Activated gamma-delta T cell treated with anti-CD3 and anti-CD28 coated beads, Interleukin-2, amount 50 U/mL, for 16 hours (primary cell): ENCODE results near the gene ATP6V0C.
"Not testable (repeated sequence)": the region's sequence is repeated elsewhere in the genome, so short reads cannot be mapped to it uniquely, and the experiment has no call there.

Experiments used
- DNase-seq: peaks from one replicate; pipeline ENCODE4 v3.0.0-alpha.2; 2020; ENCODE audit warnings: low read depth

Gene ATP6V0C

DNA sequence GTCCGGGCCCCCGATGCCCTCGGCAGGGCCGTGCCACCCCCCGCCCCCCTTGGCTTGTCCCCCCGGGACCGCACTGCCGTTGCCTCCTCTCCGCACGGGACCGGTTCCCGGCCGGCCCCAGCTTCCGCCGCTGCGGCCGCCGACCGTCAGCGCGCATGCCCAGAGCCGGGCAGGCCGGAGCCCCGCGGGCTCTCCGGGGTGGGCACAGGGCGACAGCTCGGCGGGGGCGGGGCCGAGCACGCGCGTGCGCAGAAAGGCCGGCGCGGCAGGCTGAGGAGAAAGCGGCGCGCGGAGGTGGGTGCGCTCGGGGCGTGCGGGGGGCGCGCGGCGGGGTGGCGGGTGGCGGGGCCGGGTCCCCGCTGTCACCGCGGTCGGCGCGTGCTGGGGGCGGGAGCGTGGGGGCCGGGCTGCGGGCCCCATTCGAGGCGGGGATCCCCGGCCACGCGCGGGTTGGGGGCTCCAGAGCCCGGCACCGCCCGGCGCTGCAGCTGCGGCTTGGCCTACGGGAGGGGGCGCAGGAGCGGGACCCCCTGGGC, 38.8 kb upstream of the ATP6V0C start, which contains the start of gene TBC1D24:
TBC1D24 (plus strand) TSS at position 251 of the 536 bp plus-strand sequence. CDS start 21,022 bp downstream, outside the sequence.
- peak; percentile 72 for DNase-seq

- DNase-seq: no peak
Observed at GRCh38 chr16:2475413-2476344, 38.1 kb upstream of the ATP6V0C start.

- no peak for DNase-seq
Observed at GRCh38 chr16:2476345-2476720, 37.4 kb upstream of the ATP6V0C start.

DNA sequence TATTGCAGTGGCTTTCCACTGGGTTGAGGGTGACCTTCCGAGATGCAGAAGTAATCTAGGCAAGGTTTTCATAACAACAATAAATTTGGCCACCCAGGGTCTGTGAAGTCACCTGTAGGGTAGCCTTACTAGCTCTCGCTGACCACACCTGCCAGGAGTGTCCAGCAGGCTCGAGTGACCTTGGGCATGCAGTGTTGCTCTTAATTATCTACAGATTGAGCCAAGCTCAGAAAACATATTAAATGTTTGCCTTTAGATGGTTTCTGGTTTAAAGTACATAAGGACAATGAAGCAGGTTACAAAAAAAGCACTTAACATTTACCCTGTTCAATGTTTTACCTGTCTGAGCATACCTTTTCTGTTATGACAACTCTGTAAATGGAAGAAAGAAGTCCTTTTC, 37.0 kb upstream of the ATP6V0C start:
- DNase-seq: no peak

DNA sequence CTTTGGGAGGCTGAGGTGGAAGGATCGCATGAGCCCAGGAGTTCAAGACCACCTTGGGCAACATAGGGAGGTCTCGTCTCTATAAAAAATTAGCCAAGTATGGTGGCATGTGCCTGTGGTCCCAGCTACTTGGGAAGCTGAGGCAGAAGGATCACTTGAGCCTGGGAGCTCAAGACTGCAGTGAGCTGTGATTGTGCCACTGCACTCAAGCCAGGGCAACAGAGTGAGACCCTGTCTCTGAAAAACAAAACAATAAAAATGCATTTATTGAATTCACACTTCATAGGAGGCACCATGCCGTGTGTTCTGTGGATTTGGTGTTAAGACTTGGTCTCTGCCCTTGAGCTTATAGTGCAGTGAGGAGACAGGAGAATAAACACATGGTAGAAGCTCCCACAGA, 36.4 kb upstream of the ATP6V0C start:
- DNase-seq: no peak

DNA sequence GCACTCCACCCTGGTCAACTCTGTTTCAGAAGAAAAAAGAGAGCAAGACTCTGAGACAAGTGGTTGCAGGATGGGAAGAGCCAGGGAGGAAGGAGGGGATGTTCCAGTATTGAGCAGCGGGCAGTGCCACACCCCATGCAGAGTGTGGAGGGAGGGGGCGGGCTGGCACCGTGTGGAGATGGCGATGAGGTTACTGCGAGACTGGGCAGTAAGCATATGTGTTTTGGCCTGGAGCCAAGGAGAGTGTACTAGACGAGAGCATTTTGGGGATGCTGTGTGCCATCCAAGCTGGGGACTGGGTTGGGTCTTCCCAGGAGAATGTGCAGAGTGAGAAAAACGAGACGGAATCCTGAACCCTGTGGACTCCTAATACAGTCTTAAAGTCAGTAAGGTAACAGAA, 35.5 kb upstream of the ATP6V0C start:
- DNase-seq: no peak

DNA sequence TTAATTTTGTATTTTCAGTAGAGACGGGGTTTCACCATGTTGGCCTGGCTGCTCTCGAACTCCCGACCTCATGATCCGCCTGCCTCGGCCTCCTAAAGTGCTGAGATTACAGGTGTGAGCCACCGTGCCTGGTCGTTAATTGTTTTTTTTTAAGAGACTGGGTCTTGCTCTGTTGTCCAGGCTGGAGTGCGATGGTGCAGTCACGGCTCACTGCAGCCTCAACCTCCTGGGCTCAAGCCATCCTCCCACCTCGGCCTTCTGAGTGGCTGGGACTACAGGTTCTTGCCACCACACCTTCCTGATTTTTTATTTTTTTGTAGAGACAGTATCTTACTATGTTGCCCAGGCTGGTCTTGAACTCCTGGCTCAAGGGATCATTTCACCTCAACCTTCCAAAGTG, 33.8 kb upstream of the ATP6V0C start:
- not testable (repeated sequence) for DNase-seq

DNA sequence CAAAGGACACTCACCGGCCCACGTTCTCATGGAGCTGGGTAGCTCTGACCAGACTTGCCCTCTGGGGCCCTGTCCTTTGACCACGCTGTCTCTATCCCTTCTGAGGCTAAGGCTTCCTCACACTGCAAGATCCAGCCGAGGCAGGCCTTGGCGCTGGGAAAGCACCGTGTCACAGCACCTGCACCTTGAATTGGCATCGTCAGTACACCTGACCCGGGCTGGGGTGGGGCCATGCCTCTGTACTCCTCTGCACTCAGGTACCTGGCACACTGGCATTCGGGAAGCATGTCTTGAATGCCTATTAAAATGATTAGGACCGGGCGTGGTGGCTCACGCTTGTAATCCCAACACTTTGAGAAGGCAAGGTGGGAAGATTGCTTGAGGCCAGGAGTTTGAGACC, 32.8 kb upstream of the ATP6V0C start:
- DNase-seq: no peak

DNA sequence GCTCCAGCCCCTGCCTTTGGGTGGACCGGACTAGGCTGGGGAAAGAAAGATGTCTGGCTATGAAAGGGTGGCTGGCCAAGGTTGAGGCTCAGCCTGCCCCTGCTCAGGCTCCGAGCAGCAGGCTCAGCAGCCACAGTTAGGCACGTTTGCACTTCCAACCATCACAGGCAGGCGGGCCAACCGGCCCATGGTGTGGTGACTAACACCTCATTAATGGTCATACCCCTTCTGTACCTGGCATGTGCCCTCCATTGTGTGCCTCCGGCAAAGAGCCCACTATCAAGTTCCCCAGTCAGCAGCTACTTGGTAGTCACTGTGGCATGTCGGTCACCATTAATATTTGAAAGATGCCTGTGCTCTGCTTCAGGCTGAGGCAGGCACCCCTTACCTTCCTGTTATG, 32.1 kb upstream of the ATP6V0C start:
- DNase-seq: no peak

DNA sequence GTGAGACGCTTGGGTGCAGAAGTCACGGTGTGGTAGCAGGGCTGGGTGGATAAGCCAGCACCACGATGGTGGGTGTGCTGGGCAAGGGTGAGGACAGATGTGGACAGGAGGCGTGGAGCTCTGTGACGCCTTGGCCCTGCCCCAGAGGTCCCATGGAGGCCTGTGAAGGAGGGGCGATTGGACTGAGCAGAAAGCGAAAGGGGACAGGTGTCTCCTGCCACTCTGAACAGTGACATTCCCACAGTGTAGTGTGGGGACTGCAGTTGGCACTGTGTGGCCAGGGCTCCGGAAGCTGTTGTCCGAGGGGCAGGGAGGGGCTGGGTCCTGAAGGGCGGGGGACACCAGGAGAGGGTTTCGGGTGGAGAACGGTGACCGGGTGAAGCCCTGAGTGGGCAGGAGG, 31.5 kb upstream of the ATP6V0C start:
- no peak for DNase-seq

DNA sequence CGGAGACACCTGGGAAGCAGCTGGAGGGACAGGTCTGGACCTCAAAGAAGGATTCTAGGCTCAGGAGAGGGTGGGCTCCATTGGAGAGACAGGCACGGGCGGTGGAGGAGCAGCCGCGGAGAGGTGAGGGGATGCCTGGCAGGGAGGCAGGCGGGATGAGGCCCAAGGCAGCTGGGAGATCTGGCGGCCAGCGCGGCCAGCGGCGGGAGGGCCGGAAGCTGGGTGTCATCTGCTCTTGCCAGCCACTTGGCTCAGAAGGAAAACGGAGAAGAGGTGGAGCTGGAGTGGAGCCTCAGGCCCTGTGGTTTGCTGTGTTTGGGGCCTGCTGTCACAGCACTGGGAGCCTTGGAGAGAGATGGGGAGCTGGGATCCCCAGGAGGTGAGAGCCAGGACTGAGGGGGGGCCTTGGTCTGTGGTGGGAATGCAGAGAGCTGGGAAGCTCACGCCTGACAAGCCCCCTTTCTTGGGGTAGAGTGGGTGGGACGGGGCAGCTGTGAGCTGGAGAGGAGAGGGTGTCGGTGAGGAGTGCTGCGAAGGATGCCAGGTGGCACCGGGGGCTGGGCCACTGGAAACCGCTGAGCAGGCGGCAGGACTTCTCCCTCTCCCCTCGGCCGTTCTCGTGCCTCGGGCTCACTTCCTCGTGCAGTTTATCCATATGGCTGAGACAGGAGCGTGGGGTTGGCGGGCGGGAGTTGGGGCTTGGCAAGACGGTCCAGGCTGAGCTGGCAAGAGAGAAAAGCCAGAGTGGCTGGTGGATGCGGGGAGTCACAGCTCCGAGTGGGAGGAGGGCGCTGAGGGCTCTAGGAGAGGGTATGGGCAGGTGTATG, 30.8 kb upstream of the ATP6V0C start:
- DNase-seq: no peak

DNA sequence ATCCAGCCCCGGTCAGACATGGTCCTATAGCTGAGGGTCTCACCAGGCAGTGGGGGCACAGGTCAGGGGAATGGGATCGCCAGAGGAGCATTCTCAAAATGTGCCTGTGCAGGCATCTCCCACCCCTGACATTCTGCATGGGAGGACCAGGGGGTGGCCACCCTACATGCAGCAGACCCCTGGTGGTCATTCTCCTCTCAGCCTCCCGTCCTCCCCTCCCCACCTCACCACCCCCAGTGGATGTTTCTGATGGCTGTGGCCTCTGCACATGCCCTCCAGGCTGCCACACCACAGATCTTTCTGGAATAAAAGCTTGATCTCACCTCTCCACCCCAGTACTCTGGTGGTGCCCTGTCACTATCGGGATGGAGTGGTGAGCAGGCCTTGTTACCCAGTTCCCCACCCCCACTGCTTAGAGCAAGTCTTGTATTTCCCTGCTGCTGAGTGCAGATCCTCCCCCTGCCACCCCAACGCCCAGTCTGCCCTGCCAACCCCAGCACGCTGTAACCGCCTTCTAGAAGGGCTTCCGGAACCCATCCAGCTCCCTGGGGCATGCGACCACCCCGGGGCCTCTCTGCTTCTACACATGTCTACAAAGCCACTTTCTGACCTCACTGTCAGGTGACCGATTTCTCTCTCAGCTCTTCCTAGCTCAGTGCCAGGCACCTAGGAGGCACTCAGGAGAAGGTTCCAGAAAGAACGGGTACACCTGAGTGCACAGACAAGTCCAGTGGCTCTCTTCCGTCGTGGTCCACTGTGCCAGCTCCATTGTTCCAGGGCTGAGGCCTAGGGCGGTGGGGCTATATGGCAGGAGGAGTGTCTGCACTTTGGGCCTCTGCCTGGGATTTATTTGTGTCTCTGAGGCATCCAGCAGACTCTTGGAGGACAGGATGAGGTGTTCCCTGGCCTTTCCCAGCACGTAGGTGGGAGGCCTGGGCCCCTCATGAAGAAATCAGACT, 29.5 kb upstream of the ATP6V0C start:
- no peak for DNase-seq

DNA sequence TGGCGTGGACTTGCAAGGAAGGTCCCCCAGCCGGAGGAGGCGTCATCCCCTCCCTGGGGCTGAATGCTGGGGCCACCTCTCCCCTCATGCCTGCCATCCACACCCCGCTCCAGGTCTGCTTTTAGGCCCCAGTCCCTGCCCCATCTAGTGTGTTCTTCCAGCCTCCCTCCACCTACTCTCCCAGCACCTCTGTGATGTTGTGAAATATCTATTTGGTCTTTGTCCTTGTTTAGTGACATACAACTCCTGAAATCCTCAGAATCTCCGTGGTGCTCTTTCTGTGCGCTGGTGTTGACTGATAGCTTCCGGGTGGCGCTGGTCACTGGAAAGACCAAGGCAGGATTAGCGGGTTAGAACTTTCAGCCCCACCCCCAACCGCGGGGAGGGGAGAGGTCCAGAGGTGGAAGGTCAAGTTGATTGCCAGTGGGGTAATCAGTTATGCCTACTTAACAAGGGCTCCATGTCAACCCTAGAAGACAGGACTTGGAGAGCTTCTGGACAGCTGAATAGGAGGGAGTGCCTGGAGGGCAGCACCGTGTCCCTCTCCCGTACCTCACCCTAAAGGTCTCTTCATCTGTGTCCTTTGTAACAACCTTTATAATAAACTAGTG, 28.7 kb upstream of the ATP6V0C start:
- DNase-seq: no peak

DNA sequence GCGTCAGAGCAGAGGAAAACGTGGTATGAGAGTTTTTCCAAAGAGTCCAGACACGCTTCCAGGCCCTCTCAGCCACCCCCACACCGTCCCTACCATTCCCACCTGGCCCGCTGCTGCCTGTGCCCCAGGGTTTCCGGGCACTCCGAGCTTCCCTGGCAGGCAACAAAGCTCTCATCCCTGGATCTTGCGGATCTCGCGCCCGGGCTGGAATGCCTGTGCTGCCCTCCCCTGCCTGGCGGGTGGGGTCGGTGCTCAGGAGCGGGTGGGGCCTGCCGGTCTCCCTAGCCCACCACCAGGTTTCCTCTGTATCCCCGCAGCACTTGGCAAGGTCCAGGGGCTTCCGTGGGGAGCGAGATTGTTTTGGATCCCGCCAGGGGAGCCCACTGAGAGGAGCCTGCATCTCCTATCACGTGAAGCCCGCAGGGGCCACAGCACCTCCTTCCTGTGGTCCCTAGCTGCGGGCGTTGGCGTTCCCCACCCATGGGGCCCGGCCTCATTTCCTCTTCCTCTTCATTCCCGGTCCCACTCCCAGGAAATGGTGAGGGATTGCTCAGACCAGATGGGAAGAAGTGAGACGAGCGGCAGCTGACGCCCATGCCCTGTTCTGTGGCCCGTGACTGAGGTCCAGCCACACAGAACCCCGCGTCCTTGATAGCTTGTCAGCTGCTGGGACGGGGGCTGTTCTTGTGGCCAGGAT, 27.8 kb upstream of the ATP6V0C start:
- no peak for DNase-seq

- peak; percentile 70 for DNase-seq
Observed at GRCh38 chr16:2486645-2487516, 26.9 kb upstream of the ATP6V0C start.

- no peak for DNase-seq
Observed at GRCh38 chr16:2487517-2487842, 26.3 kb upstream of the ATP6V0C start.

DNA sequence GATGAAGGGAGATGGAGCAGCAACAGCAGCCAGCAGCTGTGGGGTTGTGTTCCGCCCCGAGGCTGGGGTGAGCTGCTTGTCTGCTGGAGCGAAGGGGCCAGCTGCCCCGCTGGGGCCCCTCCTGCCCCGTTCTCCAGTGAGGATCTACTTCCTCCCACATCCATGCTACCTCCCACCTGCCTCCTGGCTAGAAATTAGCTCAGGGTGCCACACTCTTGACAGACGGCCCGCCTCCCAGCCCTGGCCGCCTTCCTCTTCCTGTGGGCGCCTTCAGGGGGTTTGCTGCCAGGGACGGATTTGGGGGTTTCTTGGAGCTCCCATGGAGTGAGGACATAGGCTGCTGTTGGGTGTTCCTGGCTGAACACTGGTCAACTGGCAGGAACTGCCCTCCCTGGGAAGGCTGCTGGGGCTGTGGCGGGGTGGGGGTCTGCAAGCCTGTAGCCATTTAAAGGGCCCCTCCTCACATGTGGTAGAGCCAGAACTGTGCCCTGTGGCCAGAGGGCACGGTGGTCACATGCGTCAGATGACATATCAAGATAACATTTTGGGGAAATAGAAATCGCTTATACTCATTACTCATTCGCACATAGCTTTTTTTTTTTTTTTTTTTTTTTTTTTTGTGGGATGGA, 25.7 kb upstream of the ATP6V0C start:
- no peak for DNase-seq

DNA sequence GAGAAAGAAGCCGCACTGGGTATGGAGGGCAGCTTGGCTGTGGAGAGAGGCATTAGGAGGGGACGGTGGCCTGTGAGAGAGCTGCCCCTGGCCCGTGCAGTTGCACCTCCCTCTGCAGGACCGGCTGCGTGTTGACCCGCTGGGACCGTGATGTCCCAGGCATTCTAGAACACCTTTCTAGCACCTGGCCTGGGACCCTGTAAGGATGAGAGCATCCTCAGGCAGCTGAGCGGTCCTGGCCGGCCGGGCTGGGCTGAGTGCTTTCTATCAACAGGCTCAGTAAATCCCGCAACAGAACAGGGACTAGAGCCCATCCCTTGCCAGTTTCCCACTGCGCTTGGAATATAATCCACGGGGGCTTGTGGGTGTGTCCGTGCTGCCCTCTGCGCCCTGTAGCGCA, 24.2 kb upstream of the ATP6V0C start:
- DNase-seq: no peak
